Activated T-helper 1 cell treated with anti-CD3 and anti-CD28 coated beads, Interleukin-12 subunit alpha, Interleukin-12 subunit beta, Interleukin-2, Interleukin-4 antibody, amounts not matched to agents 30 ng/mL and 10 ng/mL and 1 ng/mL, durations not matched to agents 14 hours and 24 hours and 36 hours (primary cell): Measurements from ENCODE around the gene SORBS2. TPM values are rescaled to one million over a fixed set of nuclear protein-coding genes. Genes with fewer than 3 reads are reported as not detected.

Source experiments
- DNase-seq: peaks from one replicate; pipeline ENCODE4 v3.0.0; 2021; ENCODE audit warnings: low spot score
- H3K27ac Mint-ChIP-seq: one replicate; pipeline ENCODE4 v1.8.0; 2021; ENCODE audit warnings: mild to moderate bottlenecking, mixed read lengths
- H3K27me3 Mint-ChIP-seq: one replicate; pipeline ENCODE4 v1.8.0; 2022; ENCODE audit warnings: mild to moderate bottlenecking, moderate library complexity, mixed read lengths; ENCODE audit not compliant: insufficient read depth
- H3K36me3 Mint-ChIP-seq: one replicate; pipeline ENCODE4 v1.8.0; 2021; ENCODE audit warnings: low read depth, mixed read lengths
- H3K4me1 Mint-ChIP-seq: one replicate; pipeline ENCODE4 v1.8.0; 2021; ENCODE audit warnings: low read depth, mixed read lengths
- H3K4me3 Mint-ChIP-seq: one replicate; pipeline ENCODE4 v1.8.0; 2021; ENCODE audit warnings: mild to moderate bottlenecking, moderate library complexity, mixed read lengths
- H3K9me3 Mint-ChIP-seq: one replicate; pipeline ENCODE4 v1.8.0; 2021; ENCODE audit warnings: mixed read lengths
- intact Hi-C: fragments of 100-400 bp; cut with micrococcal nuclease; formaldehyde crosslinking; loops from one replicate; pipeline ENCODE4 v1.15.1; 2024
- total RNA-seq: library from RNA; stranded (reverse); gene quantifications from 2 replicates; pipeline ENCODE4 v1.2.3, GENCODE V29; 2022

The SORBS2 gene
- total RNA-seq, 1 donor from 2014 or later = not detected

DNA sequence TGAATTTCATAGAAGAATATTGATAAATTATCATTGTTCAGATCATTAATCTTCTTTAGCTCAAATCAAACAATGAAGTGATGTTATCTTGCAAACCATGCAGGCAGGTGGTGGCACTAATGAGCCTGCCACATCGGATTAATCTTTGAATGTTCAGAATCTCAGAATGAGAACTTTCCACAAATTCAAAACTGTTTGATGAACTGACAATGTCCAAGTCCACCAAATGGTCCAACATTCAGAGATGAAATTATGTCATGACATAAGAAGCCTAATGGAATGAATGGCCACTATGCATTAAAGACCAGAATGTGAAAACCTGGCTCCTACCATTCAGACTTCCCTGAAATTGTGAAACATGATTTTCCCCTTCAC, 67.5 kb downstream of the SORBS2 start:
- DNase-seq = no peak
- intact Hi-C loops = no loop called here
- Mint-ChIP-seq H3K27ac (no peak overlapping the region), H3K27me3 (no peaks in the 10 kb centered on the region), H3K4me1 (no peaks in the 10 kb centered on the region), H3K9me3 (no peaks in the 10 kb centered on the region), H3K36me3 (no peaks in the 10 kb centered on the region), H3K4me3 (no peak overlapping the region)

DNA sequence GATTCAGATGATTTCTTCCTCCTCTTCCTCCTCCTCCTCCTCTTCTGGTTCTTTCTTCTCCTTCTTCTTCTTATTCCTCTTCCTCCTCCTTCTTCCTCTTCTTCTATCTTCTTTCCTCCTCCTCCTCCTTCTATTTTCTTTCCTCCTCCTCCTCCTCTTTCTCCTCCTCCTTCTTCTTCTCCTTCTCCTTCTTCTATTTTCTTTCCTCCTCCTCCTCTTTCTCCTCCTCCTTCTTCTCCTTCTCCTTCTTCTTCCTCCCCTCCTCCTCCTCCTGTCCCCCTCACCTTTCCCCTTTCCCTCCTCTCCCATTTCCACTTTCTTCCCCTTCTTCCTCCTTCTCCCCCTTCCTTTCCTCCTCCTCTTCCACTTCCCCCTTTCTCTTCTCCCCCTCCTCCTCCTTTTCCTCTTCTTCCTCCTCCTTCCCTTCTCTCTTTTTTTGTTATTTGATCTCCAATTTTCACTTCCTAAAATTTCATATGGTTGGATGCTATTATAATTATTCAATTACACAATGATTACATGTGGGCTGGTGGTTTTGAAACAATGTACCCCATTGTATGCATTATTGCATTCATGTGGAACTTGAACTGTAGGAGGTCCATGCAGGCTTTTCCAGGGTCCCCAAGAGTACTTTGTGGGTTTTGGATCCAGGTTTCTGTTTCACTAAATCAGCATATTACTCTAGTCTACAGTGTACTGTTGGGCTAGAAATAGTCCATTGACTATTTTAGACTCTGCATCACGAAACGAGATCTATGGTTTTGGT, 68.1 kb downstream of the SORBS2 start:
- H3K36me3 Mint-ChIP-seq = no peaks in the 10 kb centered on the region
- H3K4me3 Mint-ChIP-seq = no peak overlapping the region
- intact Hi-C loops = no loop called here
- no peaks in the 10 kb centered on the region for H3K9me3 Mint-ChIP-seq
- H3K27ac Mint-ChIP-seq = no peak overlapping the region
- H3K27me3 Mint-ChIP-seq = no peaks in the 10 kb centered on the region
- no peaks in the 10 kb centered on the region for H3K4me1 Mint-ChIP-seq
- DNase-seq = no peak

DNA sequence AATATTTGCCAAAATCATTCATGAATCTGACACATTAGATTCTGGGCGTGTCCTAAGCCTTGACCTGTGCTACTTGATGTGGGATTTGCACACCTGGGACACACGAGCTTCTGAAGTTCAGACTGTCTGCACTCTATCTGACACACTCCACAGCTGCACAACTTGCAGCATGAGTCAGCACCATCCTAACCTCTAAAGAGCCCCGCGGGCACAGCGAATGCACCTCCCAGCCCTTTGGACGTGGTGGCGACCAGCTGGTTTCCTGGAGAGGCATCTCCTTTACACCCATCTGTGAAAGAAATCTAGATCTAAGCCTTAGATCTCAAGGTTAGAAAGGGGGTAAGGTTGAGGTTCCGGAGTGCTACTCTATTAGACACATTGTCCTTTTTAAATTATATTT, 69.2 kb downstream of the SORBS2 start:
- no peak for DNase-seq
- no peaks in the 10 kb centered on the region for H3K4me1 Mint-ChIP-seq
- no peaks in the 10 kb centered on the region for H3K9me3 Mint-ChIP-seq
- H3K36me3 Mint-ChIP-seq = no peaks in the 10 kb centered on the region
- no peak overlapping the region for H3K4me3 Mint-ChIP-seq
- no peaks in the 10 kb centered on the region for H3K27me3 Mint-ChIP-seq
- no peak overlapping the region for H3K27ac Mint-ChIP-seq
- intact Hi-C loops = no loop called here

DNA sequence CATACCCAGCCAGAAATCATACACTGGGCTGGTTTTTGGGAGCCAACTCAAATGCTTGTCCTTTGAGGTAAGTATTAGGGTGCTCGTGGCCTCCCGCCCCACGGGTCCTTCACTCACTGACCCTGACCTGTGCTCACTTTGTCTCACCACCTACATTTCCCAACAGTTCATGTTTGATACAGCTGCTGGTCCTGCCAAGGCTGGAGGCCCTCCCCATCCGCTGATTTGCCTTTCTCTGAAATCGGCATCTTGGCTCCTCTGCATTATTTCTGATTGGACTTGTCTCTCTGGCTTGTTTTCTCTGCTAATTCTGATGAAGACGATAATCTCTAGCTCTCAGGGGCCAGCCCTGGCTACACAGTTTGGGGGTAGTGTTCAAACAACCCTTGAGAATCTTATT, 70.2 kb downstream of the SORBS2 start:
- Mint-ChIP-seq H3K4me1 (no peaks in the 10 kb centered on the region), H3K9me3 (no peaks in the 10 kb centered on the region), H3K27me3 (no peaks in the 10 kb centered on the region), H3K4me3 (no peak overlapping the region), H3K36me3 (no peaks in the 10 kb centered on the region), H3K27ac (no peak overlapping the region)
- intact Hi-C loops = no loop called here
- DNase-seq = no peak

DNA sequence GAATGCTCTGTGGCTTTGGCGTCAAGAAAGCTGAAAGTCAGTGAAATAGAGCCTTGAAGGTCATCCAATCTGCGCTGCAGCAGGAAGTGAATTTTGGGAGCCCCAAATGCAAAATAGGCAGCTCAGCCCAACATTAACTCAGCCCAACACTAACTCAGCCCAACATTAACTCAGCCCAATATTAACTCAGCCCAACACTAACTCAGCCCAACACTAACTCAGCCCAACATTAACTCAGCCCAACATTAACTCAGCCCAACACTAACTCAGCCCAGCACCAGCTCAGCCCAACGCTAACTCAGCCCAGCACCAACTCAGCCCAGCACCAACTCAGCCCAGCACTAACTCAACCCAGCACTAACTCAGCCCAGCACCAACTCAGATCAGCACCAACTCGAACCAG, 71.5 kb downstream of the SORBS2 start:
- Mint-ChIP-seq H3K4me3 (no peak overlapping the region), H3K27me3 (peaks cover 2% of the 10 kb centered on the region), H3K4me1 (no peaks in the 10 kb centered on the region), H3K9me3 (no peaks in the 10 kb centered on the region), H3K27ac (no peak overlapping the region), H3K36me3 (no peaks in the 10 kb centered on the region)
- DNase-seq = no peak
- intact Hi-C loops = no loop called here

DNA sequence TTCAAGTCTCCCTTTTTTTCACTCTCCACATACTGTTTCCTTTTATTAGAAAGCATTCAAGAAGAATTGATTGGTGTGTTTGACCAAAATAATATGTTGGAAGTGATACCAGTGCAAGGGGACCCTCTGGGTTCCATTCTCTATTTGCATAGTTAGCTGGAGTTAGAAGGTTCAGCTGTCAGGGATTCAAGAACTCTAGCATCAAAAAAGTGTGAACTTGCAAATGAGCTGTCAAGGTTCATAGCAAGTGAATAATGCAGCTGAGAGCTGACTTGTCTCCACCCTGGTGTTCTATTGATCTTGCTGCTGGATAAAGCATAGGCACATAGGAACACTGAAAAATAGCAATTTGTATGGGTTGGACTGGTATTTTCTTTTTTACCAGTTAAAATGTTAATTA, 73.2 kb downstream of the SORBS2 start:
- Mint-ChIP-seq H3K27me3 (peaks cover 7% of the 10 kb centered on the region), H3K9me3 (no peaks in the 10 kb centered on the region), H3K27ac (no peak overlapping the region), H3K36me3 (no peaks in the 10 kb centered on the region), H3K4me3 (no peak overlapping the region), H3K4me1 (no peaks in the 10 kb centered on the region)
- intact Hi-C loops = no loop called here
- no peak for DNase-seq

DNA sequence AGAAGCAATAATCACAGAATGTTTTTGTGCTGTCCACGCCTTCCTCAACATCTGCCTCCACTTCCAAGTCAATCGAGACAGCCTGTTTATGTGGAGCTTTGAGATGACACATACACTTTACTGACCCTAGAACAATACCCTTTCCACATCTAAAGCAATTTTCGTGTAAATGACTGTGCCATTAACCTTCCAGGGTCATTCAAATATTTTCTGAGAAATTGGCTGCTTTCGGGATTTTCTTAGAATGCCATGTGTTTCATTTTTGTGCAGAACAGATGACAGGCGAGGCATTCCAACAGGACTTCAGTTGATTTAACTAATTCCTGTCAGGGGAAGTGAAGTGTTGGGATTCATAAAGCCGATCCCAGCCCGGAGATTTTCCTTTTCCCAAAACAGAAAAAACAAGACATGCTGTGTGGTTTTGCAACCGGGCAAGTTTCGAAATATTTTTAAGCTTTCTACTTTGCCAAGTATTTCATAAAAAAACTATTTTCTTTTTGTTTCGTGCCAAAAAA, 73.9 kb downstream of the SORBS2 start:
- intact Hi-C loops = no loop called here
- no peak for DNase-seq
- no peak overlapping the region for H3K4me3 Mint-ChIP-seq
- H3K27me3 Mint-ChIP-seq = peaks cover 7% of the 10 kb centered on the region
- H3K9me3 Mint-ChIP-seq = no peaks in the 10 kb centered on the region
- no peaks in the 10 kb centered on the region for H3K36me3 Mint-ChIP-seq
- H3K4me1 Mint-ChIP-seq = no peaks in the 10 kb centered on the region
- no peak overlapping the region for H3K27ac Mint-ChIP-seq

DNA sequence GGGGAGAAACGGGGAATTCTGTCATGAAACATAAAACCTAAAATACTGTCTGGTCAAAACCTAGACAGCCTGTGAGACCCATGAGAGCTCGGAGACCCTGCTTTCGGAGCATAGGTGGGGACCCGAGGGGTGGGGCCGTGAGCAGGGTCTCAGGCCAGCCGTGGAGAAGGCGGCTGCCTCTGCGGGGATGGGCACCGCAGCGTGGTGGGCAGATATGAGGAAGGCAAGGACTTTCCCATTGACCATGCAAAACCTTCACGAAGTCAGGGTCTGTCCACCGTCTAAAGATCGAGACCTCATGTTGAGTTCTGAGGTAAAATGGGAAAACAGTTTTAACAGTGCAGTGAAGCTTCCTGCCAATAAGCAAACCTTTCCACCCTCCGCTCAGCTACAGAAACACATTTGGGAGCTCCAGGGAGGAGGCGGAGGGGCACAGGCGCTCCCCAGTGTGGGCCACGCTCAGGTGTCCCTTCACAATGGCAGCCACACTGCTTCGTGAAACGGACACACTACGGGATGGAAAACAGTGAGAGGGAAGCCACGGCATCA, 74.4 kb downstream of the SORBS2 start:
- Mint-ChIP-seq H3K4me1 (no peaks in the 10 kb centered on the region), H3K9me3 (no peaks in the 10 kb centered on the region), H3K27me3 (peaks cover 7% of the 10 kb centered on the region), H3K36me3 (no peaks in the 10 kb centered on the region), H3K27ac (no peak overlapping the region), H3K4me3 (no peak overlapping the region)
- DNase-seq = no peak
- intact Hi-C loops = no loop called here

DNA sequence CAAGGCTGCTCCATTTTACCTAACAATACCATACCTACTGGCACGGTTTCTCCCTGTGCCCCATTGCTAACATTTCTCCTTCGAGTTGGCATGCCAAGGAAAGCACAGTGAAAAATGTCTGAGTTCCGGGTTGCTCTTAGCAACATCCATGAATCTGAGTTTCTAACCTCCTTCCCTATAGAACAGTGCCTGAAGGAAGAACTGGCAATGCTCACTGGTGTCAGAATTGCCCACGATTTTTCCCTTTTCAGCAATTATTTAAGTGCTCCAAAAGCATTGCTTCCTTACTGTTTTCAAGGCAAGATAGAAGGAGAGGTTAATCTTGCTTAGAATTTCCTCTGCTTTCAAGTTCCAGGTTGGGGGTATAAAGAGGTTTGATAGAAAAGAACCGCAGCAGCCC, 75.1 kb downstream of the SORBS2 start:
- H3K4me1 Mint-ChIP-seq = no peaks in the 10 kb centered on the region
- no peak overlapping the region for H3K27ac Mint-ChIP-seq
- no peaks in the 10 kb centered on the region for H3K9me3 Mint-ChIP-seq
- no peak for DNase-seq
- peaks cover 7% of the 10 kb centered on the region for H3K27me3 Mint-ChIP-seq
- H3K36me3 Mint-ChIP-seq = no peaks in the 10 kb centered on the region
- intact Hi-C loops = no loop called here
- H3K4me3 Mint-ChIP-seq = no peak overlapping the region

DNA sequence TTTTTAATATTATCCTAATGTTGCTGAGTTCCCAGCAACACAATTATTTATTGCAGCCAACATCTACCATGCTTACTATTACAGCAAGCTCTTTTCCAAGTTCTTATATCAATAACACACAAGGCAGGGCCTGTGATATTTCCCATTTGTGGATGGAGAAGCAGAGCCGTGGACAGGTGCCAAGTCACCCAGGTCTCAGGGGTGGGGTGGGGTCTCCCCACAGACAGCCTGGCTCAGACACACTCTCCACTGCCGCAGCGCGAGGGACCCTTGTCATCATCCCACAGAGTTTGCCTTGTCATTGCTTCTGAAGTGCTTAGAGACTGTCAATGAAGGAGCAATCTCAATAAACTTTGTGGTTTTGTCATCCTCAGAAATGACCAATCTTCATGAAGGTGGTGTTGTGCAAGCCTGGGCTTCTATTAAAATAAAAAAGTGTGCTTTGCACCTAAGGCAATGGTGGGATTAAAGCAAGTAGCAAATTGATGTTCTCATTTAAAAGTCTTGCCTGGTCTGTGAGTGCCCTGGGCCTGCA, 76.1 kb downstream of the SORBS2 start:
- Mint-ChIP-seq H3K27ac (no peak overlapping the region), H3K36me3 (no peaks in the 10 kb centered on the region), H3K9me3 (no peaks in the 10 kb centered on the region), H3K4me1 (no peaks in the 10 kb centered on the region), H3K4me3 (no peak overlapping the region), H3K27me3 (peaks cover 7% of the 10 kb centered on the region)
- DNase-seq = no peak
- intact Hi-C loops = no loop called here

DNA sequence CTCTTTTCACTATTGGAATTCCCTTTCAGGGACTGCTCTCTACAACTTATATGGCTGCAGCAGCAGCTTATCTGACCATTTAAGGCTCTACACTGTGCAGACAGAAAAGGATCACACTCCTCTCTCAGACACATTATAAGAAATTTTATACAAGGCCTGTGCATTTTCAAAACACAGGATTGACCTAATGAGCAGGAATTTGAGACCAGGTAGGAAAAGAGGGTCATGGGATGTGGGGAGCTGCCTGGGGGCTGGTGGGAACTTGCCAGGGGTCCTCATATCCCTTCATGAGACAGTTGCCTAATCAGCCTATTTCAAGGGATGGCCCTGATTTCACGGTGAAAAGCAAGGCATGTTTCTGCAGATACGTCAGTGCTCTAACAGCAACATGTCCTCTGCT, 77.1 kb downstream of the SORBS2 start:
- no peaks in the 10 kb centered on the region for H3K4me1 Mint-ChIP-seq
- no peaks in the 10 kb centered on the region for H3K36me3 Mint-ChIP-seq
- H3K4me3 Mint-ChIP-seq = no peak overlapping the region
- H3K27ac Mint-ChIP-seq = no peak overlapping the region
- intact Hi-C loops = no loop called here
- no peak for DNase-seq
- H3K27me3 Mint-ChIP-seq = peaks cover 7% of the 10 kb centered on the region
- no peaks in the 10 kb centered on the region for H3K9me3 Mint-ChIP-seq

DNA sequence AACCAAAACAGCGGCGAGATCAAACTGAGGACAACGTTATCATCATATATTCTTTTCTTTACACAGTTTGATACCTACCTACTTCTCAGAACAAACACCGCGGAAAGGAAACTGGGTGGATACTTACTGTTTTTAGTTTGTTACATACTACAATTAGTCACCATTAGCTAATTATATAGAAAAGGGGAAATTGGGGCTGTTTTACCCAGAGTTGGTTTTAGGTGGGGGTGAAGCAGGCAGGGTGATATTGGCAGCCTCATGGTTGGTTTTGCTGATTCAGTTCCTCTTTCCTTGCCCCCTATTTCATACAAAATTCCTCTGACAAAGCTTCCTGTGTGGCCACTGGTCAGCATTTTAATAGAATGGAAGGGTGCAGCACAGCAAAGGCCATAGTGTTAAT, 77.8 kb downstream of the SORBS2 start:
- Mint-ChIP-seq H3K27me3 (peaks cover 7% of the 10 kb centered on the region), H3K4me1 (no peaks in the 10 kb centered on the region), H3K36me3 (no peaks in the 10 kb centered on the region), H3K27ac (no peak overlapping the region), H3K9me3 (no peaks in the 10 kb centered on the region), H3K4me3 (no peak overlapping the region)
- intact Hi-C loops = no loop called here
- DNase-seq = no peak

DNA sequence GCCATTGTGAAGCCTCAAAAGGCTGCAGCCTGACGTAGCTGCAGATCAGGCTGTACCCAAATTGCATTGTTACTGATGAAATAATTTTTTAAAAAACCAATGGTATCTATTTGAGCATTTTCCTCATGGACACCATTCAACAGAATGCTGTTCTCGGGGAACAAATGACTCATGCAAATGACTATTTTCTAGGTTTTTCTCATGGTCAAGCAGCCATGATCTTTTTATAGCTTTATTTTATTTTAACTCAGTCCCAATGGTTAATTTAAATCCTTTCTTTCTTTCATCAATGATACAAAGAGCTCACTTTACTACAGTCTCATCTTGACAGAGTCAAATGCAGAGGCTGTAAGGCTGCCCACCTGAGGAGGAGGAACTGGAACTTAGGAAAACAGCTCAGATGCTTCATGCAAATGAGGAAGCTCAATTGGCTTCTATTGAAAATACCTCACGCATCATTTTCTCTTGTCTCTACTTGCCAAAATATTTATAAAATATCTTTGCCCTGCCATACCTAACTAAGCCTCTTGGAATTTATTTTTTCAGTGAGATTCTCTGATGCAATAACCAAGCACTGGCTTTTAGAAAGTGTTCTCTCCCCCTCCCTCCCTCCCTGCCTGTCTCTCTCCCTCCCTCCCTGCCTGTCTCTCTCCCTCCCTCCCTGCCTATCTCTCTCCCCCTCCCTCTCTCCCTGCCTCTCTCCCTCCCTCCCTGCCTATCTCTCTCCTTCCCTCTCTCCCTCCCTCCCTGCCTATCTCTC, 81.0 kb downstream of the SORBS2 start:
- Mint-ChIP-seq H3K27ac (no peak overlapping the region), H3K27me3 (peaks cover 7% of the 10 kb centered on the region), H3K9me3 (no peaks in the 10 kb centered on the region), H3K4me3 (no peak overlapping the region), H3K4me1 (no peaks in the 10 kb centered on the region), H3K36me3 (no peaks in the 10 kb centered on the region)
- intact Hi-C loops = no loop called here
- DNase-seq = no peak
